Measurements from ENCODE around the gene KCTD5. TPM values are rescaled to one million over a fixed set of nuclear protein-coding genes. Genes with fewer than 3 reads are reported as not detected.
A peak's percentile ranks its signal among the peaks of the same experiment; 100 is the strongest.

KCTD5 gene
- total and polyA plus RNA-seq, 5 experiments from 2014 or later, result 10.8 to 25.5 (median 18.4) TPM

DNA sequence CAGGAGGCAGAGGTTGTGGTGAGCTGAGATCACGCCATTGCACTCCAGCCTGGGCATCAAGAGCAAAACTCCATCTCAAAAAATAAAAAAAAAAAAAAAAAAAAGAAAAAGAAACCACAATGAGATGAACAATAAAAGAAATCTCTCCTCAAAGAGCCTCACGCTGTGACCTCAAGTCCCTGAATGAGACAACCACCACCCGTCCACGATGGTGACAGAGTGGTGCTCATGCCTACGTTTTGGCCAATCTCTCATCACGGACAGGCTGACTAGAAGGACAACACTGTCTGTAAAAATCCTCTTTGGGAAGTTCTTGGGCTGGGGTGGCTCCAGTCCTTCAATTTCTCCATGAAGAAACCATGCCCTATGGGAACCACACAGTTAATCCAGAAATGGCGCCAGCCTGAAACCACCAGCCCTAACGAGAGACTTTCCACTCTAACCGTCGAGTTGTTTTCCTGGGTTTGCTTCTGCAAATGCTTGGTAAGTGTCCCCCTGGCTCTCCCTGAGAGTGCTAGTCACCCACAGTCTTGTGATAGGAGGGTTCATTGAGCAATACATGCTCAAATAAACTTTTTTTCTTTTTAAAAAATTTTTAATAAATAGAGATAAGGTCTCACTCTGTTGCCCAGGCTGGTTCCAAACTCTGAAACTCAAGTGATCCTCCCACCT, 52.7 kb downstream of the KCTD5 start:
- POLR2A ChIA-PET, result interaction anchor here (1.1 kb wide), 1 partner anchor 42 kb away, joined by 3 read pairs; the partner anchor contains the start of gene ELOB
- no peaks in the 10 kb centered on the region for H3K9me3 Mint-ChIP-seq
- H3K4me3 Mint-ChIP-seq, result no peak overlapping the region
- no peak for ATAC-seq
- H3K27me3 Mint-ChIP-seq, result peaks cover 0 to 9% (median 0%) of the 10 kb centered on the region in 5 donors
- no peak overlapping the region for H3K27ac Mint-ChIP-seq
- no peaks in the 10 kb centered on the region for H3K4me1 Mint-ChIP-seq
- H3K36me3 Mint-ChIP-seq, result no peaks in the 10 kb centered on the region
- no peak for DNase-seq

DNA sequence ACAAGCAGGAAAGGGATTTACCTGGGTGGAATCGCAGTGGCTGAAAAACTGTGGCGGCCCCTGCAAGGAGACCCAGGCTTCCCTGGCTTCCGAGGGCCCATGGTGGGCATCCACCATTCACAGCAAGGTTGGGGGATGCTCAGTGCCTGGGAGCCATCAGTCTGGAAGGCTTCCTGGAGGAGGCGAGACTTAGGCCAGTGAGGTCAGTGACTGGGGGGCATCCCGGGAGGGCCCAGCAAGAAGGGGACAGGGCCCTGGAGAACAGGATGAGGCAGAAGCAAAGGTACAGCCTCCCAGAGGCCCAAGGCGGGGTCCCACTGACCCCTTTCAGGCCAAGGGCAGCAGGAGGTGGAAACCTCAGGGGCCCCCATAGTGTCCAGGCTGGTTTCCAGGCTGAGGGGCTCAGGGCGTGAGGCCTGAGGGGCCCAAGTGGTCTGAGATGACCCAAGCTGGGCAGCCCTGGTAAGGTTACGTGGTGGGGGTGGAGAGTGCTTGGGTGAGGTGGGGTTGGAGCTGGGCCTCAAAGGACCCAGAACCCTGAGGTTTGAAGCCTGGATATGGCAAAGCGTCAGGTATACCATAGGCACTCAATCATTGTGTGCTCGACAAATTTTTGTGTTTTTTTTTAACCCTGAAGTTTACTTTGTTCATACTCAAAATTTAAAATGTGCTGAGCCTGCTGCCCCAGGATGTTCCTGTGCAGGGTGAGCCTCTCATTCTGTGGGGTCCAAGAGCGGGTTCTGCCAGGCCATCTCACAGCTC, 54.3 kb downstream of the KCTD5 start:
- ATAC-seq, result no peak
- H3K9me3 Mint-ChIP-seq, result no peaks in the 10 kb centered on the region
- no peak overlapping the region for H3K4me3 Mint-ChIP-seq
- no peaks in the 10 kb centered on the region for H3K36me3 Mint-ChIP-seq
- H3K4me1 Mint-ChIP-seq, result peaks cover 0 to 7% (median 1%) of the 10 kb centered on the region in 4 donors
- POLR2A ChIA-PET, result interaction anchor here (0.7 kb wide), 1 partner anchor 36 kb away, joined by 4 read pairs; no protein-coding TSS in a partner anchor
- DNase-seq, result no peak
- H3K27ac Mint-ChIP-seq, result no peak overlapping the region
- H3K27me3 Mint-ChIP-seq, result peaks cover 0 to 9% (median 0%) of the 10 kb centered on the region in 5 donors

DNA sequence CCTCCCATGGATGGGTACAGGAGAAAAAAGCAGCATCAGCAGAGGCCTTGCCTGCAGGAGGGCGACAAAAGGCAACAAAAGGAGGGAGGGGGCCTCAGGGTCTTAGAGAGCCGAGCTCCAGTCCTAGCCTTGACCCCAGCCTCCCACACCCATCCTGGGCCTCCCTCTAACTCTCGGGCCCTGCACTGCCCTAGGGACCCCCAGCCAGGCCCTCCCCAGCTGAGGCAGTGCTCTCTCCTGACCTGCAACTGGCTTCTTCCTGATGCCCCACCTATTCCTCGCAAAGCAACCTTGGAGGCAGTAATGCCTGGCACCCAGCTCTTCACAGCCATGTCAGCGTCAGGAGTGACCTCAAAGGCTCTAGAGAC, 54.9 kb downstream of the KCTD5 start:
- no peak for ATAC-seq
- H3K4me1 Mint-ChIP-seq, result peaks cover 0 to 7% (median 1%) of the 10 kb centered on the region in 4 donors
- no peaks in the 10 kb centered on the region for H3K9me3 Mint-ChIP-seq
- peaks cover 0 to 9% (median 0%) of the 10 kb centered on the region in 5 donors for H3K27me3 Mint-ChIP-seq
- H3K36me3 Mint-ChIP-seq, result no peaks in the 10 kb centered on the region
- H3K4me3 Mint-ChIP-seq, result no peak overlapping the region
- DNase-seq, result no peak
- POLR2A ChIA-PET, result no interaction called here
- H3K27ac Mint-ChIP-seq, result no peak overlapping the region

- POLR2A ChIA-PET, result no interaction called here
- no peak overlapping the region for H3K4me3 Mint-ChIP-seq
- DNase-seq, result no peak
- peak overlapping the region in 3 of 10 donors; percentile 43 to 73 (median 49) for H3K27ac Mint-ChIP-seq
- H3K27me3 Mint-ChIP-seq, result peaks cover 0 to 9% (median 0%) of the 10 kb centered on the region in 5 donors
- H3K4me1 Mint-ChIP-seq, result peaks cover 0 to 7% (median 1%) of the 10 kb centered on the region in 4 donors
- no peaks in the 10 kb centered on the region for H3K9me3 Mint-ChIP-seq
- ATAC-seq, result no peak
- H3K36me3 Mint-ChIP-seq, result no peaks in the 10 kb centered on the region
These were observed 55.6 kb downstream of the KCTD5 start for GRCh38 chr16:2737895-2738418.

DNA sequence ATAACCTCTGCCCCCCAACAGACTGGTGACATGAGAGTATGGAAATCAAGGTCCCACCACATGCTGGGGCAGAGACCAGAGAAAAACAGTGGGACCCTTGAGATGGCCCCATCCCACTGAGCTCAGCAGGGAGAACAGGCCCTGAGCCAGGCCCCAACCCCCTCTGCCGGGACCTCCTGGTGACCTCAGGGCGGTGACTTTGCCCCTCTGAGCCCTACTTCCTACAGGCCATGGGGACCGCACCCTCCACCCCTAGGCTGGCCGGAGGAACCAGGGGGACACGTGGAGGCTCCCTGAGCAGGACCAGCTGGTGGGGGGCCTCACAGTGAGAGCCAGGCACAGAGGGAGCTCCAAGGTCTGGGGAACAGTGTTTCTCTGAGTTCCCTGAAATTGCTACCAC, 56.3 kb downstream of the KCTD5 start:
- DNase-seq (no peak), ATAC-seq (no peak)
- POLR2A ChIA-PET, result interaction anchor here (0.6 kb wide), 1 partner anchor 13 kb away, joined by 3 read pairs; no protein-coding TSS in a partner anchor
- no peak overlapping the region for H3K4me3 Mint-ChIP-seq
- peaks cover 0 to 9% (median 0%) of the 10 kb centered on the region in 5 donors for H3K27me3 Mint-ChIP-seq
- peaks cover 0 to 7% (median 1%) of the 10 kb centered on the region in 4 donors for H3K4me1 Mint-ChIP-seq
- no peak overlapping the region for H3K27ac Mint-ChIP-seq
- H3K9me3 Mint-ChIP-seq, result no peaks in the 10 kb centered on the region
- no peaks in the 10 kb centered on the region for H3K36me3 Mint-ChIP-seq

GRCh38 chr16:2739625-2740430, 57.5 kb downstream of the KCTD5 start:
- ATAC-seq (peak in 1 of 2 donors; percentile 65), DNase-seq (no peak)
- Mint-ChIP-seq H3K4me1 (peaks cover 0 to 7% (median 2%) of the 10 kb centered on the region in 4 donors), H3K27ac (no peak overlapping the region), H3K9me3 (no peaks in the 10 kb centered on the region), H3K27me3 (peaks cover 0 to 5% (median 0%) of the 10 kb centered on the region in 5 donors), H3K4me3 (no peak overlapping the region), H3K36me3 (no peaks in the 10 kb centered on the region)
- POLR2A ChIA-PET, result interaction anchor here (2.3 kb wide), 1 partner anchor 12 kb away, joined by 9 read pairs; the partner anchor contains the start of gene SRRM2

DNA sequence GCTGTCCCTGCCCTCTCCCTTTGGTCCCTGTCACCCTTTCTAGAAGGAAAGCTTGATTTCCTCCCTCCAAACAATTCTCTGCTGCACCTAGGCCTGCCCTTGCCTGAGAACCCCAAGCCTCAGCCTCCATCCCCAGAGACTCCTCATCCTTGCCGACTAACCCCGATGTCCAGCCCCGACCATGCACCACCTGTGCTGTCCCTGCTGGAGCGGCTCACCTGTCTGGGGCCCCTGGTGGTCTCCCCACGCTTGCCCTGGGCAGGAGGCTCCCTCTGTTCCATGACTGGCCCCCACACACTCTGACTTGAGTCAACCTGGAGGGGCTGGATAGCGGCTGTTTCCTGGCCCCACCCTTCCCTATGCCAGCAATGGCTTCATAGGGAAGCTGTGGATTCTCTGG, 58.2 kb downstream of the KCTD5 start:
- H3K27me3 Mint-ChIP-seq, result peaks cover 0 to 5% (median 0%) of the 10 kb centered on the region in 5 donors

DNA sequence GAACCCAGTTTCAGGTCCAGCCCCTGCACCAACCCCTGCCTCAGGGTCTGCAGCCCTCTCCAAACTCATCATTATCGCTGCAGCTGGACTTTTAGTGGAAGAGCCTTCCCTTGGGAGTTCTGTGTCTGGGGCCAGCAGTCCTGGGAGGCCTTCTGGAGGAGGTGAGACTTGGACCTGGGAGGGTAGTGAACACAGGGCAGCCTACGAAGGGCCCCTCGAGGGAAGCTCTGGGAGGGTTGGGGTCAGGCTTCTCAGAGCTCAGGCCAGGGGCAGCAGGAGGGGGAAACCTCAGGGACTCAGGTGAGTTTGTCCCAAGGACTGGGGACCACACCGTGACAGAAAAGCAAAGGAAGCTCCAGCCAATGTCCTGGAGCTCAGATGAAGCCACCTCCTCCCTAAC, 58.8 kb downstream of the KCTD5 start:
- POLR2A ChIA-PET, result interaction anchor here (2.3 kb wide), 1 partner anchor 11 kb away, joined by 9 read pairs; the partner anchor contains the start of gene SRRM2
- no peak overlapping the region for H3K4me3 Mint-ChIP-seq
- peaks cover 0 to 7% (median 2%) of the 10 kb centered on the region in 4 donors for H3K4me1 Mint-ChIP-seq

More for the DNA sequence above, 58.2 kb downstream of the KCTD5 start:
- Mint-ChIP-seq H3K4me3 (no peak overlapping the region), H3K9me3 (no peaks in the 10 kb centered on the region), H3K36me3 (no peaks in the 10 kb centered on the region), H3K27ac (peak overlapping the region in 1 of 10 donors; percentile 42), H3K4me1 (peaks cover 0 to 7% (median 2%) of the 10 kb centered on the region in 4 donors)
- POLR2A ChIA-PET, result interaction anchor here (2.3 kb wide), 1 partner anchor 12 kb away, joined by 9 read pairs; the partner anchor contains the start of gene SRRM2
- no peak for DNase-seq
- no peak for ATAC-seq

DNA sequence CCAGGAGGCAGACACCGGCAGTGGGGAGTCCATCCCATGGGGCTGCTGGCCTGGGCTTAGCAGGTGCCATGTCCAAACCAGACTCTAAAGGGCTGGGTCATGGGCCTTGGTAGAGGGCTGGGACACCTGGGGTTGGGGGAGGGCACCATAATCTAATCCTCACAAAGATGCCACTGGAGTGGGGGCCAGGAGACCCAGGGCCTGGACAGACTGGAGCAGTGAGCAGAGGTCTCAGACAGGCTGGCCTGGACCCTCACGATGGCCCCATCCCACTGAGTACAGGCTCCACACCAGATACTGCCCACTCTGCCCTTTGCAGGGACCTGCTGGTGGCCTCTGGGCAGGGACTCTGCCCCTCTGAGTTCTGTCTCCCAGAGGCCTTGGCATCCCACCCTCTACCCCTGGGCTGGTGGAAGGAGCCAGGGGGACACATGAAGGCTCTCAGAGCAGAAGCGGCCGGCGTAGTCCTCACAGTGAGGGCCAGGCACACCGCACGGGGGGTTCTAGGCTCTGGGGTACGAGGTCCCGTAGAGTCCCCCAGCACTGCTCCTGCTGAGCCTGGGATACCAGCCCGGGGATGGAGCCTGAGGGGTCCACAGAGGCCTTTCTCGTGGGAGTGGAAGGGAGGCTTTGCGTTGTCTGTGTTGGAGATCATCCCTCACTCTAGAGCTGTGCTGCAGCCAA, 60.1 kb downstream of the KCTD5 start:
- ATAC-seq (no peak), DNase-seq (no peak)
- POLR2A ChIA-PET, result no interaction called here
- Mint-ChIP-seq H3K4me3 (no peak overlapping the region), H3K36me3 (no peaks in the 10 kb centered on the region), H3K9me3 (no peaks in the 10 kb centered on the region), H3K27ac (no peak overlapping the region), H3K4me1 (peaks cover 0 to 7% (median 2%) of the 10 kb centered on the region in 4 donors), H3K27me3 (peaks cover 0 to 3% (median 0%) of the 10 kb centered on the region in 5 donors)

More for the DNA sequence above, 58.8 kb downstream of the KCTD5 start:
- DNase-seq (no peak), ATAC-seq (no peak)
- H3K36me3 Mint-ChIP-seq, result no peaks in the 10 kb centered on the region
- peaks cover 0 to 5% (median 0%) of the 10 kb centered on the region in 5 donors for H3K27me3 Mint-ChIP-seq
- H3K9me3 Mint-ChIP-seq, result no peaks in the 10 kb centered on the region
- H3K27ac Mint-ChIP-seq, result no peak overlapping the region

DNA sequence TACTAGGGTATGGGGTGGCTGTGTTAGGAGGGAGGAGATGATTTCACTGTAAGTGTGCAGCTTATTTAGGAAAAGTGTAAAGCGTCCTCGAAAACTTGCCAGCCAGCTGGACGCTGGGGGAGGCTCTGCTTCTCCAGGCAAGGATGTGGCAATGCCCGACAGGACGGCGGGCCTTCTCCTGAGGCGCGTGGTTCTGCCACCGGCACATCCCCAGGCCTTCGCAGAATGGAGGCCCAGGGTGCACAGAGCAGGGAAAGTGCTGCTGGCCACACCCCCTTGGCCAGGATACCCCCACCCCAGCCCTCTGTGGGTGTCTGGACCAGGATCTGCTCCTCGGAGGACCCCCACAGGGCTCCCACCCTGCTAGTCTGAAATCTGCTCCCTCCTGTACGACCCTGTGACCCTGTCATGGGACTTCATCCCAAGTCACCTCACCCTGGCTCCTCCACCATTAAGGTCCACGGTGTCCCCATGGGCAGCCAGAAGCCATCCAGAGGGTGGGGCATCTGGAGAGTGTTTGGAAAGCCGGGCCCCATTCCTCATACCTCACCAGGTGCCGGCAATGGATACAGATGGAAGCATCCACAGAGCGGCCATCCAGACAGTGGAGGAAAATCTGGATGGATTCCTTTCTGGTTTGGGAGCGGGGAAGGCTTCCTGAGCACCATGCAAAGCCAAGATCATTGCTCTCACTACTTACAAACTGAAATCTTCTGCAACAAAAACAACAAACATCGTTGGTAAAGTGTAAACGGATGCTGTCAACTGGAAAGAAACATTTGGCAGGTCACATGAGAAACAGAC, 60.9 kb downstream of the KCTD5 start:
- H3K4me3 Mint-ChIP-seq, result no peak overlapping the region
- no peaks in the 10 kb centered on the region for H3K9me3 Mint-ChIP-seq
- H3K4me1 Mint-ChIP-seq, result peaks cover 0 to 7% (median 2%) of the 10 kb centered on the region in 4 donors
- no peak for DNase-seq
- no peaks in the 10 kb centered on the region for H3K36me3 Mint-ChIP-seq
- peaks cover 0 to 3% (median 0%) of the 10 kb centered on the region in 5 donors for H3K27me3 Mint-ChIP-seq
- no peak overlapping the region for H3K27ac Mint-ChIP-seq
- POLR2A ChIA-PET, result no interaction called here
- ATAC-seq, result no peak

- Mint-ChIP-seq H3K27ac (peak overlapping the region in 1 of 10 donors; percentile 69), H3K4me1 (peaks cover 0 to 7% (median 2%) of the 10 kb centered on the region in 4 donors), H3K27me3 (peaks cover 0 to 3% (median 0%) of the 10 kb centered on the region in 5 donors), H3K4me3 (no peak overlapping the region), H3K9me3 (no peaks in the 10 kb centered on the region), H3K36me3 (no peaks in the 10 kb centered on the region)
- ATAC-seq, result no peak
- POLR2A ChIA-PET, result no interaction called here
- no peak for DNase-seq
These were observed 62.4 kb downstream of the KCTD5 start for GRCh38 chr16:2744711-2745110.
